A549 (cell line): ENCODE results near the gene IL17RE. TPM values are rescaled to one million over a fixed set of nuclear protein-coding genes. Genes with fewer than 3 reads are reported as not detected.
"Not testable (repeated sequence)": the region's sequence is repeated elsewhere in the genome, so short reads cannot be mapped to it uniquely, and the experiment has no call there.

Source experiments
- ATAC-seq, 2 experiments: fragments of 200-7000 bp in 1 of 2; fragments of >200 bp in 1 of 2; cut with Nextera tagmentation in 1 of 2; cut with Tn5 transposase in 1 of 2; 3 replicates each; pipeline versions ENCODE4 v1.8.0 to v1.9.1; 2018 to 2020; ENCODE audit warnings: mild to moderate bottlenecking in 1 of 2, moderate library complexity in 1 of 2
- CTCF ChIA-PET: fragments of 300-600 bp; sonication (Branson Sonifier 250); formaldehyde crosslinking; extraction: SDS; loops from one replicate; lab custom pipeline; 2021; ENCODE audit warnings: antibody characterized with exemption, inconsistent platforms; lab: Yijun Ruan, JAX
- POLR2A ChIA-PET: fragments of 350-600 bp; formaldehyde crosslinking; extraction: SDS; loops from one replicate; lab custom pipeline; 2021; ENCODE audit warnings: antibody characterized with exemption, inconsistent platforms; lab: Yijun Ruan, JAX
- DNase-seq, 2 experiments: peaks; one replicate each; pipeline versions ENCODE4 v3.0.0 to v3.0.0-alpha.2; 2011 to 2016; ENCODE audit warnings: low read depth in 1 of 2, low spot score in 1 of 2
- FAIRE-seq: peaks from 2 replicates; lab custom pipeline; 2011; peaks lifted over from hg19 to GRCh38; lab: Jason Lieb, UNC
- H3K27ac ChIP-seq, 2 experiments: fragments of >200 bp; sonication (Bioruptor Twin); formaldehyde crosslinking; 3 replicates each; pipeline ENCODE4 v1.5.1; 2016 to 2017
- H3K4me1 ChIP-seq: fragments of >200 bp; sonication (Bioruptor Twin); formaldehyde crosslinking; 3 replicates; pipeline ENCODE4 v1.6.1; 2016
- H3K4me2 ChIP-seq: fragments of >200 bp; sonication (Bioruptor Twin); formaldehyde crosslinking; 3 replicates; pipeline ENCODE4 v1.6.1; 2016
- H3K4me3 ChIP-seq: fragments of >200 bp; sonication (Bioruptor Twin); formaldehyde crosslinking; 3 replicates; pipeline ENCODE4 v1.5.1; 2016
- H3K9me3 ChIP-seq: fragments of >200 bp; sonication (Bioruptor Twin); formaldehyde crosslinking; 3 replicates; pipeline ENCODE4 v1.6.1; 2016
- ATOH8 ChIP-seq: fragments of 250-450 bp; sonication (Bioruptor Pico); IDR thresholded peaks from 2 replicates; pipeline ENCODE4 v1.5.0; 2020; ENCODE audit warnings: low read depth, mild to moderate bottlenecking, moderate library complexity
- CBX2 ChIP-seq: fragments of 200-600 bp; sonication (generic); IDR thresholded peaks from 2 replicates; pipeline ENCODE4 v1.6.1; 2016; ENCODE audit warnings: low read depth, mild to moderate bottlenecking, borderline replicate concordance
- CTCF ChIP-seq: fragments of >200 bp; sonication (Bioruptor Twin); formaldehyde crosslinking; IDR thresholded peaks from 3 replicates; pipeline ENCODE4 v1.5.1; 2016
- FOSL2 ChIP-seq, 2 experiments: fragments of 450-650 bp in 1 of 2; fragments of >200 bp in 1 of 2; sonication (Bioruptor Twin) in 1 of 2; formaldehyde crosslinking; IDR thresholded peaks; 2 replicates each; pipeline versions ENCODE4 v1.5.0 to v1.6.1; 2016 to 2020; ENCODE audit warnings: mild to moderate bottlenecking in 1 of 2, moderate library complexity in 1 of 2
- HOXA7 ChIP-seq: fragments of 250-450 bp; sonication (Bioruptor Pico); IDR thresholded peaks from 2 replicates; pipeline ENCODE4 v1.5.0; 2020; ENCODE audit warnings: mild to moderate bottlenecking, moderate library complexity
- HOXB5 ChIP-seq: fragments of 250-450 bp; sonication (Bioruptor Pico); IDR thresholded peaks from 2 replicates; pipeline ENCODE4 v1.5.0; 2020; ENCODE audit warnings: mild to moderate bottlenecking, moderate library complexity
- JUNB ChIP-seq: fragments of >200 bp; sonication (Bioruptor Twin); formaldehyde crosslinking; IDR thresholded peaks from 2 replicates; pipeline ENCODE4 v1.6.1; 2016
- MAFK ChIP-seq: fragments of 450-650 bp; IDR thresholded peaks from 2 replicates; pipeline ENCODE4 v1.6.1; 2014; ENCODE audit not compliant: partially characterized antibody
- NR3C1 ChIP-seq: fragments of >200 bp; sonication (Bioruptor Twin); formaldehyde crosslinking; IDR thresholded peaks from 3 replicates; pipeline ENCODE4 v1.6.1; 2017
- PBX3 ChIP-seq: IDR thresholded peaks from 2 replicates; pipeline ENCODE4 v1.6.1; 2012
- PHF8 ChIP-seq: fragments of 200-600 bp; sonication (generic); IDR thresholded peaks from 2 replicates; pipeline ENCODE4 v1.6.1; 2016; ENCODE audit warnings: low read depth, mild to moderate bottlenecking, antibody characterized with exemption, moderate library complexity, borderline replicate concordance
- POLR2A ChIP-seq: IDR thresholded peaks from 2 replicates; pipeline ENCODE4 v1.6.1; 2012; ENCODE audit warnings: mild to moderate bottlenecking, low read length
- RCOR1 ChIP-seq: fragments of 150-350 bp; IDR thresholded peaks from 2 replicates; pipeline ENCODE4 v1.6.1; 2014; ENCODE audit warnings: antibody characterized with exemption, low read length, low read depth
- REST ChIP-seq: fragments of 200-600 bp; sonication (generic); IDR thresholded peaks from 2 replicates; pipeline ENCODE4 v1.6.1; 2016; ENCODE audit warnings: antibody characterized with exemption, mild to moderate bottlenecking, moderate library complexity
- TFCP2L1 ChIP-seq: fragments of 250-450 bp; sonication (Bioruptor Pico); IDR thresholded peaks from 2 replicates; pipeline ENCODE4 v1.5.0; 2021; ENCODE audit warnings: mild to moderate bottlenecking
- ZC3H11A ChIP-seq: fragments of 450-650 bp; IDR thresholded peaks from 2 replicates; pipeline ENCODE4 v1.6.1; 2014; ENCODE audit warnings: antibody characterized with exemption, mild to moderate bottlenecking
- ZNF302 ChIP-seq: fragments of 250-450 bp; sonication (Bioruptor Pico); IDR thresholded peaks from 2 replicates; pipeline ENCODE4 v1.9.0; 2021; ENCODE audit warnings: inconsistent platforms, mild to moderate bottlenecking, moderate library complexity
- WGBS: methylation state at CpG from one replicate; pipeline ENCODE4 v1.1.6; 2017; ENCODE audit errors: missing lambda C conversion rate; 5-methylcytosine and 5-hydroxymethylcytosine counted together
- polyA minus RNA-seq: library from RNA; depleted of rRNA, polyadenylated mRNA; stranded (reverse); fragments of >200 nt; gene quantifications from 2 replicates; pipeline ENCODE4 v1.2.3, GENCODE V29; 2011; rRNA and poly(A)+ RNA removed
- polyA plus RNA-seq, 4 experiments: library from polyadenylated mRNA; depleted of rRNA in 3 of 4; stranded (reverse); fragments of >200 nt; fragmentation: RNase III in 1 of 4; extraction: RNeasy Plus Mini Kit Qiagen cat#74134 plus additional on column Dnase treatment in 1 of 4; gene quantifications; 2 replicates in 3 of 4; 3 replicates in 1 of 4; pipeline ENCODE4 v1.2.3, GENCODE V29; 2011 to 2017

IL17RE gene
- polyA plus RNA-seq (2011; rRNA removed) (0.53 and 0.60 TPM in 2 replicates), polyA plus RNA-seq (2017; fragmentation: RNase III; extraction: RNeasy Plus Mini Kit Qiagen cat#74134 plus additional on column Dnase treatment) (0.44 to 0.67 TPM (median 0.47 TPM) in 3 replicates), polyA minus RNA-seq (0.92 and 1.3 TPM in 2 replicates)
- 0.65 and 0.79 TPM in 2 replicates for polyA plus RNA-seq (2012; cell fraction: cytosol; rRNA removed)
- 3.4 and 3.7 TPM in 2 replicates for polyA plus RNA-seq (2012; cell fraction: nucleus; rRNA removed)

GRCh38 chr3:9902372-9903237, at the start of gene IL17RE:
IL17RE (plus strand) TSS chr3:9902848; CDS start chr3:9902933, 85 bp downstream.
- Histone ChIP-seq H3K4me3 (no peak within 1 kb of the TSS), H3K27ac (peak within 1 kb of the TSS in 1 of 2 experiments; percentile 67; a peak in 3 of 6 replicates)
- no peak for FAIRE-seq

GRCh38 chr3:9854291-9854940, 48.2 kb upstream of the IL17RE start:
- H3K4me3 ChIP-seq, DNase-seq, ATAC-seq, H3K9me3 ChIP-seq, H3K4me2 ChIP-seq, H3K4me1 ChIP-seq, FAIRE-seq, POLR2A ChIA-PET, H3K27ac ChIP-seq: not testable (repeated sequence)
- CTCF ChIA-PET: interaction anchor here (1.1 to 3.2 kb wide), 3 partner anchors 30 to 92 kb away, joined by 3 to 19 read pairs (median 3); no protein-coding TSS in a partner anchor
- 76% methylated on average over 11 of the region's 11 CpGs for WGBS

More at GRCh38 chr3:9902372-9903237, at the start of gene IL17RE:
- Histone ChIP-seq H3K4me2 (peak within 1 kb of the TSS; percentile 29; the same call in 2 of the 3 replicates), H3K9me3 (no peaks in the 10 kb centered on the region), H3K4me1 (peaks cover 33% of the 10 kb centered on the region)
- no peak for TF ChIP-seq RCOR1
- no peak for TF ChIP-seq ZC3H11A
- no peak for TF ChIP-seq CTCF
- TF ChIP-seq ZNF302 (CRISPR knock-in tag): no peak
- no peak for TF ChIP-seq ATOH8
- no peak for TF ChIP-seq HOXB5 (CRISPR knock-in tag)
- TF ChIP-seq POLR2A: no peak
- no peak for TF ChIP-seq PBX3
- no peak for TF ChIP-seq NR3C1
- no peak for DNase-seq
- ATAC-seq: peak; percentile 20 to 33; a peak in 3 of 6 replicates
- ChIA-PET POLR2A (interaction anchor here (0.5 to 0.9 kb wide), 2 partner anchors 9 to 12 kb away, joined by 3 read pairs; no protein-coding TSS in a partner anchor), CTCF (interaction anchor here (1.0 to 3.9 kb wide), 9 partner anchors 10 to 54 kb away, joined by 3 to 18 read pairs (median 5); partner anchors contain the start of gene CRELD1)
- WGBS: 84% methylated on average over 10 of the region's 13 CpGs

GRCh38 chr3:9855594-9855993, 47.1 kb upstream of the IL17RE start:
- TF ChIP-seq REST: no peak
- no peak for TF ChIP-seq JUNB
- no peak for TF ChIP-seq ZNF302 (CRISPR knock-in tag)
- TF ChIP-seq HOXA7: no peak
- no peak for TF ChIP-seq CBX2
- TF ChIP-seq MAFK: no peak
- TF ChIP-seq ZC3H11A: no peak
- TF ChIP-seq PHF8: no peak
- no peak for TF ChIP-seq NR3C1
- no peak for TF ChIP-seq TFCP2L1 (CRISPR knock-in tag)
- no peak for TF ChIP-seq FOSL2 (IDR thresholded peaks at IDR 0.05)
- TF ChIP-seq FOSL2 (CRISPR knock-in tag; IDR thresholded peaks at IDR 0.05): no peak
- Histone ChIP-seq H3K27ac (no peak overlapping the region), H3K9me3 (no peaks in the 10 kb centered on the region), H3K4me1 (no peaks in the 10 kb centered on the region), H3K4me2 (no peak overlapping the region), H3K4me3 (no peak overlapping the region)
- FAIRE-seq (no peak), ATAC-seq (no peak), DNase-seq (no peak)
- ChIA-PET CTCF (interaction anchor here (1.5 to 3.2 kb wide), 2 partner anchors 29 to 91 kb away, joined by 3 to 19 read pairs; no protein-coding TSS in a partner anchor), POLR2A (no interaction called here)
- WGBS: 88% methylated on average over 3 of the region's 3 CpGs
